Fibroblast of skin of right biceps (primary cell): ENCODE measurements around the gene BDNF.
"Not testable (repeated sequence)": the region's sequence is repeated elsewhere in the genome, so short reads cannot be mapped to it uniquely, and the experiment has no call there.

ENCODE experiments used
- DNase-seq: peaks from one replicate; pipeline ENCODE4 v3.0.0-alpha.2; 2013

The BDNF gene

DNA sequence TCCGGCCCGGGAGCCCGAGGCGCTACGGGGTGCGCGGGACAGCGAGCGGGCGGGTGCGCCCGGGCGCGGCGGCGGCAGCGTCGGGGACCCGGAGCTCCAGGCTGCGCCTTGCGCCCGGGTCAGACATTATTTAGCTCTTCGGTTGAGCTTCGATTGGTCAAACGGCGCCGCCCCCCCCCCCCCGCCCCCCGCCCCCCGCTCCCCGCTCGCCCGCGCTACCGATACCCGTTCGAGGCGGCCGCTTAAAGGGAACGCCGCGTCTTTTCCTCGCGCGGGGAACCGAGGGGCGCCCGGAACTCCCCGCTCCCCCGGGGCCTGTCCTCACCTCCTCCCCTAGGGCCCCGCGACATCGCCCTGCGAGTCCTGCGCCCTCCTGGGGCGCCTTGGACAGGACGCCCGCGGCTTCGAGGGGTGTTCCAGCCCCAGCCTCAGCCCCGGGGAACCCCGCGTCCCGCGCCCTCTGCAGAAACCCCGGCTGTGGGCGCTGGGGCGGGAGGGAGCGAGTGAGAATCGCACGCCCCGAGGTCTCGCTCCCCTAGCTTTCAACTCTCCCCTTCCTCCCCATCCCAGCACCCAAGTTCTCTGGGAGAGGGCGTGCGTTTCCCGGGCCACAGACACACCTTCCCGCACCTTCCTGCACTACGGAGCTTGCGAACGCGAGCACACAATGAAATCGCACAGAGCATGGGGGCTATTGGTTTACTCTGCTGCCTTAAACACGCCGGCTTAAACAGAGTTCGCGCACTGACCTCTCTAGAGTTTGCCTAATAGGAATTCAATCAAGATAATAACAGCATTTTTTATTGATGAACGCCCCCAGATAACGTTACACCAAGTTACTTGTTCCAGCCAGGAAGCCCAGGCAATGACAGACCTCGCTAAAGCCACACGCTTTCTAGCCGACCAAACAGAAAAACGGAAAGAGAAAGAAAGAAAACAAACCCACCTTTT is at the start of gene BDNF:
BDNF (minus strand) TSS at position 105 of the 951 bp plus-strand sequence. CDS start 41,891 bp downstream, outside the sequence.
- peak; percentile 71 for DNase-seq

DNA sequence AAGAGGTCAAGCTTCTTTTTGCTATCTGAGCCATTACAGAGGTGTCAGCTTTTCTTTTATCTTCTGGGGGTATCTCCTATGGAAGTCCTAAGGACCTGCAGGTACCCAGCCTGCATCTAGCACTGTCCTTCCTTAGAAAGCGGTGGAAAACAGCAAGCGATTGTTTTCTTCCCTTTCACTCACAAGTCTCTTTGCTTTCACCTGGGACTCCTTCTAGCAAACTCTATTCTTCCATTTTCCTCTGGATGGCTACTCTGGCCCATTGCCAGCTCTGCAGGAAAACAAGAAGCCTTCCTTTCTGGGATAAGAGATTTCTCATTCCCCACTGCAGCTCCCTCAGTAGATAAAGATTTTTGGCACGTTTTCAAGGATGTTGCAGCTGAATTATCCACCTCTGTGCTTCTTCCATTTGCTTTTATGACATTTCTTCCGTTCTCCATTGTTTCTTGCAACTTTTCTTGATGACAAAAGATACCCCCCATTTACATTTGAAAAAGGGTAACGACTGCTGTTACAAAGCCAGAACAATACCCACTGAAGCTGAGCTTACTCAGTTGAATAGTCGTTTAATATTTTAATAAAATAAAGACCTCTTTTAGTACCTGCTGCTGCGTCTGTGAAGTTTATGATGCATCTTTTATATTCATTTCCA is 40.2 kb upstream of the BDNF start:
- no peak for DNase-seq

GRCh38 chr11:27735281-27735680 is 35.0 kb upstream of the BDNF start:
- no peak for DNase-seq

GRCh38 chr11:27731803-27732202 is 31.5 kb upstream of the BDNF start:
- DNase-seq: not testable (repeated sequence)

- no peak for DNase-seq
Observed at GRCh38 chr11:27726981-27727380, 26.7 kb upstream of the BDNF start.

- peak; percentile 42 for DNase-seq
Observed at GRCh38 chr11:27723687-27724086, 23.4 kb upstream of the BDNF start.

GRCh38 chr11:27722953-27723344 is 22.7 kb upstream of the BDNF start:
- DNase-seq: no peak

GRCh38 chr11:27722117-27722952 is 22.1 kb upstream of the BDNF start:
- DNase-seq: peak; percentile 84

DNA sequence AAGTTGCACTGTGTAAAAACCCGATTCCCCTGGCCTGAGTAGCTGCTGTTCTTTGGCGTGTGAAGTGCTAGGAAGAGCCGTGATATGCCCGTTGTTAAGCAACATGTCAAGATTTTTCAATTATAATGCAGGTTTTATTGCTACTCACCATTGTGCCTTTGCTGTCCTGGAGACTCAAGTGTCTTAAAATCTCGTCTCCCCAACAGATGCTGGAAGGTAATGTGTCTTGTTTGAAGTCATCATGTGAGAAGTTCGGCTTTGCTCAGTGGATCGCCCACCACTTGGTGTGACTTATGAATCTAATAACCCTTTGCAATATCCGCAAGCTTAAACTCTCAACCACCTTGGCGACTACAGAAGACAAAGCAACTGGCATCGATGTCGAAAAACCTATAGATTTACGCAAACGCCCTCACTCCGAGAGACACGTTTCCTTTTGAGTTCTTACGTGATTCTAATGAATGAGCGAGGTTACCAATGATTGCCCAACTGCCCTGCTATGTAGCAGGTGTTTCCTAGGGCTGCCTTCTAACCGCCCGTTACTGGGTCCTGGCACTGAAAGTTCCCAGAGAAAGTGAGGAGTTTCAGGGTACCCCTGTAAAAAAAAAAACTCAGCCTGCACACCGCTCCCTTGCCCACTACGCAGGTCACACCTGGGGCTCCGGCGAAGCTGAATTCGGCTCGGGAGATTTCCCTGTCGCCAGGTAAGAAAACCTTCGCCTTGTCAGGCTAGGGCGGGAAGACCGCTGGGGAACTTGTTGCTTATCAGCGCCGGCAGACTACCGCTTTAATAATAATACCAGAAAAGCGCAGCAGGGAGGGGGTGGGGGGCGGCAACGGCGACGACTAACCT is 21.2 kb upstream of the BDNF start:
- DNase-seq: no peak

GRCh38 chr11:27720277-27720830 is 20.1 kb upstream of the BDNF start:
- DNase-seq: peak; percentile 73

DNA sequence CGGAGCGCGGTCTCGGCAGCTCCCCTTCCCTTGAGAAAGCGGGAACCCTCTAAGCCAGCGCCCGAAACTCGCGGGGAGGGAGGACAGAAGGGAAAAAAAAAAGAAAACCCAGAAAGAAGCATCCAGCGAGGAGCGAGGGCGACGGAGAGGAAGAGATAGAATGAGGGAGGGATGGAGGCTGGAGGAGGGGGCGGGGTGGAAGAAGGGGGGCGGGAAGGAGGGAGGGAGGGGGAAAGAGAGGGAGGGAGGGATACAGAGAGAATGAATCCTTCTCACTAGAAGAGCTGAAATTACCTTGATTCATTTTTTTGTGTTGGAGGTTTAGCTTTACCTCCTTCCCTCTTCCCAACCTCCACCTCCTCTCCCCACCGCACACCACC is 19.3 kb upstream of the BDNF start:
- peak; percentile 57 for DNase-seq

DNA sequence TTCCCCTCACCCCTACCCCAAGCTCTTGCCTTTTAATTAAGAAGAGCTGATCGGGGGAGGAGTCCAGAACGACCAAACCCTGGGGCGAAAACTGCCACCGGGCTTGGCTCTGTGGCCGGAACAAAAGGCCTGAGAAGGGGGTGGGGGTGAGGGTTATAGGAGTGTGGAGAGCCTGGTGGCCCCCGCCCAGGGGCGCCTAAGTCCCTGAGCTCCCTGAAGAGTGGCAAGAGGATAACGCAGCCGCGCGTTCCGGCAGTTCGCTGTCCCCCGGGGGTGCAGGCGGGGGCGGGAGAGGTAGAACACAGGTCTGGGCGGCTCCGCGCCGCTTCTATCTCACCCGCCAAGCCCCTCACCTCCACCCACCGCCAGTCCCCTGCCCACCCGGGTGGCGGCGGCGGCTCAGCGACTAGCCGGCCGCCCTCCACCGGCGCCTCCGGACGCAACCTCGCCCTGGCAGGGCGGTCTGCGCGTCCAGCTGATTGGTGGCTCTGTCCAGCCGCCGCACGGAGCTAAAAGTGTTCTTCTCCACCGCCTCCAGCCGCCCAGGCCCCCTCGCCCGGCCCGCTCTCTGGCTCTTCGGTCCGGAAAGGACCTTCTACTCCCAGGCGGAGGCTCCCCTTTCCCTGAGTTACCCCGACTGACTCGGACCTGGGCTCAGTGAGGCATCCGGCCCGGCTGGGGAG is 18.7 kb upstream of the BDNF start:
- DNase-seq: peak; percentile 59

DNA sequence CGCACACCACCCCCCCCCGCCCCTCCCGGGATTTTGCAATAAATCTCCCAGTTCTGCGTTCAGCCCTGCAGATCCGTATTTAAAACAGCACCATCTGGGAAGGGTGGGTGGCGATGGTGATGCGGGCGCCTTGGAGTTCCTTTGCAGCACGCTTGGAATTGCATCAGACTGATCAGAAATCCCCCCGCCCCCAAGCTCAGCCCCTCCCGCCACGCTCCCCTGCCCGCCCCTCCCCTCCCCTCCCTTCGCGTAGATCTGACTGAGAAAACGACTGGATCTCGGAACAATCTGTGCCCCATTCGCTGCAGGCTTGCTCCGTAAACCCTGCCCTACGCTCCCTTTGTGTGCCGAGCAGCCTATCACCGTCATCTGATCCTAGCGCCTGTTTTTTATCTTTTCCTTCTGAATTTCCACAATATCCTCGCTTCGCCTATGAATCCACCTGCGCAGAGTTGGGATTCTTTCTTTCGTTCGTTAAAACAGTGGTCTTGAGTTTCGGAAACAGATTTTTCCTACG is 18.1 kb upstream of the BDNF start:
- peak; percentile 97 for DNase-seq

DNA sequence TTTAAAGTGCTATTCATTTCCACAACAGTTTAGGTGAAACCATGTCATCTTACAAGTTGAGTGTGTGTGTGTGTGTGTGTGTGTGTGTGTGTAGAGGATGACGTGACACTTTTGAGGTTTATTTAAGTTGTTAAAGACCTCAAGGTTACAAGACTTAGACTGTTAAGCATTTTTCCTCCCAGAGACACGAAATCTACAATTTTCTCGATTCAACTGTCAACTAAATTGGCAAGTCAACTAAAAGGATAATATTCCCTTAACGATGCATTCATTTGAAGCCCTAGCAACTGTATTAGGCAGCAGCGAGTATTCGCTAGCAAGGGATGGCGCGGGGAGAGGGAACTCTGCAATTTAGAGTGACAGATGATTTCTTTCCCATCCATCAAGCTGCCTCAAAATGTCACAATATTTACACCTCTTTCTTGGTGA is 17.6 kb upstream of the BDNF start:
- DNase-seq: peak; percentile 35

DNA sequence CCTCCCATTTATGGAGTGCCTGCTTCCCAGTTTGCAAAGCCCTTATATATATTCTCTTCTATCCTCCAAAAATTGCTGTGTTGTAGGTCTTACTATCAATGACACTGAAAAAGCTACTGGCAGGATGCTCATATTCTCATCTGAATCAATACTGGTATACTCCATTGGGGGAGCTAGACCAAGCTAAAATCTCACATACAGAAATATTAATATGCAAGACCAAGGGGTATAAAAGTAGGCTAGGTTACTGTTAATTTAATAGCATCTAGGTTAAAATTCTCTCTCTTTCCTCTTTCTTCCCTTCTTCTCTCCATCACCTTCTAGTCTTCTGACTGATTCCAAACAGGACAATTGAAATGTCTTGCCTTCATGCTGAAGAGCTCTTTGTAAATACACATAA is 17.1 kb upstream of the BDNF start:
- peak; percentile 60 for DNase-seq

DNA sequence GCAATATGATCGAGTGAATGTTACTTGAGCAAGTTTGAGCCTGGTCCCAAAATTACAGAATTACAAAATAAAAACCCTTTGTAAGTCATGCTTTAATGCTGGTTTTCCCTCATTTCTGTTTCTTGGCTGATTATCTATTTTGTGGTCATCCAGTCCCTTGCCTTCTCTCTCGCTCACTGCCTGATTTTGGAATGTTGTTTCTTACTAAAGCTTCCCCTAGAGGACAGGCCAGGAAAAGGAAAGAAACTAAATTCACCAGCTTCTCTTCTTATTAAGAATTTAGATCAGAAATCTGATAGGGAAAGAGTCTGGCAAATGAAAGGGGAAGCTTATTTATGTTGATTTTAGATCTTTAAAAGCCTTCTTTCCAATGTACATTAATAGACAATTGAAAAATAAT is 16.6 kb upstream of the BDNF start:
- DNase-seq: peak; percentile 83

- DNase-seq: no peak
Observed at GRCh38 chr11:27716216-27716615, 16.0 kb upstream of the BDNF start.

DNA sequence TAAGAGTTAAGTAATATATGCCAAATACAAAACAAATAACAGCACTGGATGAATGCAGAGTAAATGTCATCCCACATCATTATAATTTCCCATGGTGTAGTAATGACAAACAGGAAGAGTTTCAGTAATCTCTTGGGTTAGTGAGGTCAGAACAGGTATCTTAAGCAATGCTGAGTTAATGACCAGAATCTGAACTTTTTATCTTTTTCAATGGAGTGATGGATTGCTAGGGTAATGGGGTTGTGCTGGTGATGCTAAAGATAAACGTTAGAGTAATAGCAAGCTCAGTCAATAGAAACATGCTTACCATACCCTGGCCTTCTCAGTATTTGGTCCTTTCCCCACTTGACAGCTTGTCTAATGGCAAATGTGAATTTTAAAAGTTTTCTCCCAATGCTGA is 11.5 kb upstream of the BDNF start:
- no peak for DNase-seq

DNA sequence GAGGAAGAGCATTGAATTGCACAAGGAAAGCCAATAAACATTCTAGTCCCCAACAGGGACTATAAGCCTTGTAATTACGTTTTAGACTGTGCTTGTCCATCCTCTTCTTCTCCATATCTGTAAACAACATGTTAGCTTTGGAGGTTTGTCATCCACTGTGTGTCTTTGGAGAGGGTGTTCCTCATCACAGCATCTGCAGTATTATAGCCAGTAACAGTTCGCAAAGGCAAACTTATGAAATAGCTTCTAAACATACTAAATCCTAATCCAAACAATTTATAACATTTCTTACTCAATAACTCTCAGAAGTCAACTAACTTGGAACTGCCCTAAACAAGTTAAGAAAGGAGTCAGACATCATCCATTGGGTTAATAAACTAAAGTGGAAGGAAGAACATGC is 10.3 kb upstream of the BDNF start:
- no peak for DNase-seq

DNA sequence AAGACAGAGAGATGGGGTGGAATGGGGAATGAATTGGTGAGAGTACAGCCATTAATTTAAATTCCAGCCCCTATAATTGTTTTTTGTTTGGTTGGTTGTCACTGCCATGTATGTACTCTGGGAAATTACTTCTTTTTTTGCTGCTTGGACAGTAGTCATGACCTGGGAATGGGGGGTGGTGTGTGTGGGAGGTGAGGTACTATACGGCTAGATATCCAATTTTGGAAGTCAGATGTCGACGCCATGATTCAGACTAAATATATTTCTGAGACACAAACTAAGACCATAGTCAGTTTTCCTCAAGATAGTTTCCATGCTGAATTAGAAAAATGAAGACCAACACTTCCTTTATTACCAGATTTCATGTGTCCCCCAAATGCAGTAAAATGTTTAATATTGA is 7.4 kb upstream of the BDNF start:
- peak; percentile 58 for DNase-seq
